Astrocyte (in vitro differentiated cells and primary cell): ENCODE data around the gene PTPRM. TPM values are rescaled to one million over a fixed set of nuclear protein-coding genes. Genes with fewer than 3 reads are reported as not detected.

Experiments used
- DNase-seq: peaks from one replicate; pipeline ENCODE4 v3.0.0-alpha.2; 2010; ENCODE audit warnings: low read depth
- FAIRE-seq: peaks from 2 replicates; lab custom pipeline; 2011; peaks lifted over from hg19 to GRCh38; lab: Jason Lieb, UNC
- H2AFZ ChIP-seq: 2 replicates; pipeline ENCODE4 v1.6.0; 2012; ENCODE audit warnings: low read depth, low read length, inconsistent platforms
- H3K27ac ChIP-seq: 2 replicates; pipeline ENCODE4 v1.5.1; 2011; ENCODE audit warnings: low read depth, low read length, inconsistent platforms
- H3K27me3 ChIP-seq: 2 replicates; pipeline ENCODE4 v1.6.0; 2011; ENCODE audit warnings: low read length, inconsistent platforms; ENCODE audit not compliant: insufficient read depth
- H3K36me3 ChIP-seq: 2 replicates; pipeline ENCODE4 v1.5.1; 2011; ENCODE audit warnings: low read length, inconsistent platforms; ENCODE audit not compliant: insufficient read depth
- H3K4me1 ChIP-seq: 2 replicates; pipeline ENCODE4 v1.5.1; 2011; ENCODE audit warnings: low read length, inconsistent platforms; ENCODE audit not compliant: insufficient read depth
- H3K4me2 ChIP-seq: 2 replicates; pipeline ENCODE4 v1.6.0; 2012; ENCODE audit warnings: low read length, inconsistent platforms
- H3K4me3 ChIP-seq: 2 replicates; pipeline ENCODE4 v1.5.1; 2011; ENCODE audit warnings: low read depth, mild to moderate bottlenecking, low read length, inconsistent platforms; ENCODE audit not compliant: insufficient read depth
- H3K79me2 ChIP-seq: 2 replicates; pipeline ENCODE4 v1.6.0; 2012; ENCODE audit warnings: mild to moderate bottlenecking, low read length, inconsistent platforms; ENCODE audit not compliant: insufficient read depth
- H3K9ac ChIP-seq: 2 replicates; pipeline ENCODE4 v1.6.0; 2012; ENCODE audit warnings: mild to moderate bottlenecking, low read length, inconsistent platforms
- H3K9me3 ChIP-seq: 2 replicates; pipeline ENCODE4 v1.5.1; 2012; ENCODE audit warnings: low read depth, mild to moderate bottlenecking, low read length, inconsistent platforms; ENCODE audit not compliant: insufficient read depth
- H4K20me1 ChIP-seq: 2 replicates; pipeline ENCODE4 v1.6.0; 2012; ENCODE audit warnings: low read length, inconsistent platforms; ENCODE audit not compliant: insufficient read depth
- H3K27ac Mint-ChIP-seq: one replicate; pipeline ENCODE4 v1.8.0; 2021; ENCODE audit warnings: mild to moderate bottlenecking, mixed read lengths; ENCODE audit not compliant: unreplicated experiment
- H3K27me3 Mint-ChIP-seq: one replicate; pipeline ENCODE4 v1.8.0; 2021; ENCODE audit warnings: low read depth, mixed read lengths; ENCODE audit not compliant: unreplicated experiment
- H3K36me3 Mint-ChIP-seq: one replicate; pipeline ENCODE4 v1.8.0; 2021; ENCODE audit warnings: low read depth, mixed read lengths; ENCODE audit not compliant: unreplicated experiment
- H3K4me1 Mint-ChIP-seq: one replicate; pipeline ENCODE4 v1.8.0; 2021; ENCODE audit warnings: low read depth, mixed read lengths; ENCODE audit not compliant: unreplicated experiment
- H3K4me3 Mint-ChIP-seq: one replicate; pipeline ENCODE4 v1.8.0; 2021; ENCODE audit warnings: mild to moderate bottlenecking, moderate library complexity, mixed read lengths; ENCODE audit not compliant: unreplicated experiment
- H3K9me3 Mint-ChIP-seq: one replicate; pipeline ENCODE4 v1.8.0; 2021; ENCODE audit warnings: mild to moderate bottlenecking, mixed read lengths; ENCODE audit not compliant: unreplicated experiment
- CTCF ChIP-seq: IDR thresholded peaks from 2 replicates; pipeline ENCODE4 v1.5.1; 2011; ENCODE audit warnings: low read depth, mild to moderate bottlenecking, inconsistent platforms, low read length, moderate library complexity; ENCODE audit not compliant: insufficient read depth
- EZH2 ChIP-seq: IDR thresholded peaks from 2 replicates; pipeline ENCODE4 v1.6.1; 2012; ENCODE audit warnings: mild to moderate bottlenecking, low read length, inconsistent platforms; ENCODE audit not compliant: insufficient read depth
- total RNA-seq: library from RNA; stranded (reverse); gene quantifications from 2 replicates; pipeline ENCODE4 v1.2.1, GENCODE V29; 2021

PTPRM gene
- total RNA-seq, 1 donor from 2014 or later, result 59.6 TPM

DNA sequence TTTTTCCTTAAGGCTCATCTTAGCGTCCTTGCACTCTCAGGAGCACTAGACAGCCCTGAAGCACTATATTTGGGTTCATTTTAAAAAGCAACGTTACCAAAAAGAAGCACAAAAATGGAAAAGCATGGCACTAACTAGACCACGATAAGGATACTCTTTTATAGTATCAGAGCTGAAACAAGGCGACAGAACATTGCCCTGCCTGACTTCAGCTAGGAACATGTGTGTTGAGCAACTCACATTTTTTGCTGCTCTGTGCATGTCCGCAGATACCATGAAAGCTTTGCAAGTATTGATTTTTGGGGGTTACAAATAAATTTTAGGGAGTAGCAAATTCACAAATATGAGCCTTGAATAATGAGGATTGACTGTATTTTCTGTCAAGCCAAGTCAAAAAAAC lies 332.0 kb downstream of the PTPRM start:
- H3K4me3 Mint-ChIP-seq, result no peak overlapping the region
- Histone ChIP-seq H3K4me1 (peaks cover 4% of the 10 kb centered on the region), H4K20me1 (peaks cover 6% of the 10 kb centered on the region), H3K36me3 (no peaks in the 10 kb centered on the region), H3K9ac (no peak overlapping the region), H3K27me3 (no peaks in the 10 kb centered on the region), H2AFZ (no peak overlapping the region), H3K4me2 (no peak overlapping the region), H3K27ac (no peak overlapping the region), H3K4me3 (no peak overlapping the region), H3K9me3 (no peaks in the 10 kb centered on the region), H3K79me2 (no peaks in the 10 kb centered on the region)
- H3K9me3 Mint-ChIP-seq, result no peaks in the 10 kb centered on the region
- no peak overlapping the region for H3K27ac Mint-ChIP-seq
- no peak for DNase-seq
- peaks cover 9% of the 10 kb centered on the region for H3K4me1 Mint-ChIP-seq
- no peak for FAIRE-seq
- TF ChIP-seq EZH2, result no peak
- no peak for TF ChIP-seq CTCF
- no peaks in the 10 kb centered on the region for H3K36me3 Mint-ChIP-seq
- no peaks in the 10 kb centered on the region for H3K27me3 Mint-ChIP-seq

GRCh38 chr18:7900091-7900490 lies 333.0 kb downstream of the PTPRM start:
- Histone ChIP-seq H3K9ac (no peak overlapping the region), H2AFZ (no peak overlapping the region), H3K27me3 (no peaks in the 10 kb centered on the region), H3K36me3 (no peaks in the 10 kb centered on the region), H3K9me3 (no peaks in the 10 kb centered on the region), H3K4me2 (no peak overlapping the region), H3K27ac (no peak overlapping the region), H3K79me2 (no peaks in the 10 kb centered on the region), H3K4me3 (no peak overlapping the region), H3K4me1 (peaks cover 4% of the 10 kb centered on the region), H4K20me1 (peaks cover 11% of the 10 kb centered on the region)
- H3K9me3 Mint-ChIP-seq, result no peaks in the 10 kb centered on the region
- no peak overlapping the region for H3K27ac Mint-ChIP-seq
- H3K4me3 Mint-ChIP-seq, result no peak overlapping the region
- no peaks in the 10 kb centered on the region for H3K36me3 Mint-ChIP-seq
- no peaks in the 10 kb centered on the region for H3K27me3 Mint-ChIP-seq
- no peak for TF ChIP-seq EZH2
- no peak for TF ChIP-seq CTCF
- H3K4me1 Mint-ChIP-seq, result peaks cover 15% of the 10 kb centered on the region
- FAIRE-seq (no peak), DNase-seq (no peak)

DNA sequence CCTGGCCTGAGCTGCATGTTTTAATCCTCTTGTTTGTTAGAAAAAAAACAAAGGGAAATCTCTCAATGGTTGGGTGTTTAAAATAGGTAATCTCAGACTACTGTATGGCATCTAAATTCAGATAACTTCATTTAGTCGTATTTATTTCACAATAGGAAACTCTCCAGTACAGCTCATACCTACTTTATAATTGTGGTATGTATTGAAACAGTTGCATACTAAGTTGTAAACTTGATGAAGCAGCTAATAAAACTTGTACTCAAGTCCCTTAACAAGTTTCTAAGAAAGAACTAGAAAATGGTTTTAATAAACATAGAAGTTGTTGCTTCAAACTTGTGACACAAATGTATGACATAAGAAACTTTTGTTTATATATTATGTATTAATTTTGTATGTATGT lies 334.5 kb downstream of the PTPRM start:
- no peak for FAIRE-seq
- no peak overlapping the region for H3K27ac ChIP-seq

More for the DNA sequence above, 334.5 kb downstream of the PTPRM start:
- DNase-seq, result no peak
- no peaks in the 10 kb centered on the region for H3K27me3 ChIP-seq
- H3K27ac Mint-ChIP-seq, result no peak overlapping the region
- peaks cover 15% of the 10 kb centered on the region for H3K4me1 Mint-ChIP-seq
- H3K79me2 ChIP-seq, result no peaks in the 10 kb centered on the region
- H3K9me3 Mint-ChIP-seq, result no peaks in the 10 kb centered on the region
- H3K4me3 ChIP-seq, result no peak overlapping the region
- H3K4me3 Mint-ChIP-seq, result no peak overlapping the region
- TF ChIP-seq CTCF, result no peak
- TF ChIP-seq EZH2, result no peak
- peaks cover 4% of the 10 kb centered on the region for H3K4me1 ChIP-seq
- no peaks in the 10 kb centered on the region for H3K36me3 Mint-ChIP-seq
- H2AFZ ChIP-seq, result no peak overlapping the region
- no peak overlapping the region for H3K9ac ChIP-seq
- H3K4me2 ChIP-seq, result no peak overlapping the region
- no peaks in the 10 kb centered on the region for H3K36me3 ChIP-seq
- no peaks in the 10 kb centered on the region for H3K27me3 Mint-ChIP-seq
- peaks cover 11% of the 10 kb centered on the region for H4K20me1 ChIP-seq
- no peaks in the 10 kb centered on the region for H3K9me3 ChIP-seq
